Measurements from ENCODE around the gene CCDC61.

CCDC61 gene

DNA sequence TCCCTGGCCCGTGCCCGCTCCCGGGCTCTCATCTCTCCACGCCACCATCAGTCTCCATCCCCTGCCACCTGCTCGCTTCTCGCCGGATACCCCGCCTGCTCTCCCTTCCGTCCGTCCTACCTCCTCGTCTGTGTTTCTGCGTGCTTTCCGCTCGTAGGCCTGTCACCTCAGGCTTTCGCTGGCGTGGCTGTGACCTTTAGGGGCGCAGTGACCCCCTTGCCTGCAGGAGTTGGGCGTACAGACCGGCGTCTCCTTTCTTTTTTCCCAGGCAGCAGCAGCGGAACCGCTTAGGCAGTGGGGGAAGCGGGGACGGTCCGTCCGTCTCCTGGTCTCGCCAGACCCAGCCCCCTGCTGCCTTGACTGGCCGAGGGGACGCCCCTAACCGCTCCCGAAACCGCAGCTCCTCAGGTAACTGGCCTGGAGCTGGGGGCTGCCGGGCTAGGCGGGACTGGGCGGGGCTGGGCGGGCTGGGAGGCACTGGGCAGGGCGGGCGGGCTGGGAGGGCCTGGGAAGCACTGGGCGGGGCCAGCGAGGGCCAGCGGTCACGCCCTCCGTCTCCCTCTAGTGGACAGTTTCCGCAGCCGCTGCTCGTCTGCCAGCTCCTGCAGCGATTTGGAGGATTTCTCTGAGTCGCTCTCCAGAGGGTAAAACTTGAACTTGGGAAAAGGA is 21.3 kb downstream of the CCDC61 start:
- peak; percentile 65 to 80 for DNase-seq

DNA sequence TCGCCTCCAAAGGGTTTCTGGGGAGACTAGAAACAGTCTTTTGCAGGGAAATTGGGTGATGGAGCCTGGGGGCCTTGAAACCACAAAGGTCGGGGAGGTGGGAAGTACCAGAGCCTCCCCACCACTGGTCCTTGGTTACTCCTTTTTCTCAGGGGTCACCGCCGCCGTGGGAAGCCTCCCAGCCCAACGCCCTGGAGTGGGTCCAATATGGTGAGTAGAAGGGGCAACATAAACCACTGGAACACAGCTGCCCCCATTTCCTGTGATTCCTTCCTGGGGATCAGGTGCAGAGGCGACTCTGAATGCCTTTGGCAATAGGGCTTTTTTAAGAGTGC is 21.8 kb downstream of the CCDC61 start:
- no peak for DNase-seq

DNA sequence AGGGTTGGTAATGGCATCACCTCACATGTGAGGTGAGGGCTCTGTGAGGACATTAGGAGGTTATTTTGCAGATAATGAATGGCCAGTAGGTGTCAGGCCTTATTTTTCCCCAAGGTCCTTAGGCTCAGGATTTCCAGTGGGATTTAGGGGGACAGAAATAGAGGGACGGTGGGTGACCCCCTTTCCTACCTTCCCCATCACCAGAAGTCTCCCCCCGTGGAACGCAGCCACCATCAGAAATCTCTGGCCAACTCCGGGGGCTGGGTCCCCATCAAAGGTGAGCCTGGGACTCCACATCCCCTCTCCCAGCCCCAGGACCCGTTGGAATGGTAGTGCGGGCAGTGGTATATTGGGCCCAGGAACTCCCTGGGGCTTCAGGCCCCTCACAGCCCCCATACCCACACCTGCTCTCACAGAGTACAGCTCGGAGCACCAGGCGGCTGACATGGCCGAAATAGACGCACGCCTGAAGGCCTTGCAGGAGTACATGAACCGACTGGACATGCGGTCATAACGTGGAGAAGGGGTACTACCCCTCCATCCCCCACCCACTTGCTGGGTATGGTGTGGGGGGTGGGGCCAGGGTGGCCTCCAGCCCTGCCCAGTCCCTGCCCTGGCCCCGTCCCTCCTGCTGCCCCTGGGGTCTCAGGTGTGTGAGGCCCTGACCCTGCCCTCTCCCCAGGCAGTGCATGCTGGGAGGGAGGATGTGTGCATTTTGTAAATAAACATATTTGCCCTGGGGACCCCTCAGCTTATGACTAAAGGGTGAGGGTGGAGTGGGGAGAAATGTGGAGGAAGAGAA is 22.8 kb downstream of the CCDC61 start:
- DNase-seq: no peak

DNA sequence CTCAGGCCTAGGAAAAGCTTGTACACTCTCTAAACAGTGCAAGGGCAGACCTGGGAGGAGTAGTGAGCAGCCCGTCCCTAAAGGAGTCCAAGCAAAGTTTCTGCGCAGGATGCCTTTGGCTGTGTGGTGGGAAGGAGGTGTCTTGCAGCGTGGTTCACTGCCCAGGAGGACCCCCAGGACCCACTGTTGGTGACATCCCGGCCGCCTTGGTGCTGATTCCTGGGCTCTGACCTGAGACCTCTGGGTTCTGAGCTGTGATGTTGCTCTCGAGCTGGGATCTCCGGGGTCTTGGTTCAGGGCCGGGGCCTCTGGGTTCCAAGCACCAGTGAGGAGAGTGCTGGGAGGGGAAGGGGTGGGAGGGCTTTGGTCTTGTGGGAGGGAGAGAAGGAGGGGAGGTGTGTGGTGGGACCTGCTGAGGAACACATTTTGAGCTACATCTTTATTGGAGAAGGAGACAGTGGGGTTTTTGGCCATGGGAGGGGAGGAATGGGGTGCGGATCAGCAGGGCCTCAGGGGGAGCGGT is 23.5 kb downstream of the CCDC61 start:
- DNase-seq: no peak

DNA sequence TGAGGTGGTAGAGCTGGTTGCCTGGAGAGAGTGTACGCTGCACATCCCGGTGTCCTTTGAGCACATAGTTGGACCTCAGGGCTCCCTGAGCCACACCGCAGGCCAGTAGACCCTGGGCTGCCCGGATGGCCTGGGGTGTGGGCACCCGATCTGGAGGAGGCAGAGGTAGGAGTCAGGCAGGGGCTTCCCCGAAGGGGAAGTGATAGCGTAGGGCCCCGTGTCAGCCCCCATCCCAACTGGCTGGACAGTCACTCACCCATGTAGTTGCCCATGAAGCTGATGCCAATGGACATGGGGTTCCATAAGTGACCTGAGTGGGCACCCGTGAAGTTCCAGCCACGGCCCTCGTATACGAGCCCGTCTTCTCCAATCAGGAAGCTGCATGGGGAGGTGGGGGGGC is 24.0 kb downstream of the CCDC61 start:
- no peak for DNase-seq

DNA sequence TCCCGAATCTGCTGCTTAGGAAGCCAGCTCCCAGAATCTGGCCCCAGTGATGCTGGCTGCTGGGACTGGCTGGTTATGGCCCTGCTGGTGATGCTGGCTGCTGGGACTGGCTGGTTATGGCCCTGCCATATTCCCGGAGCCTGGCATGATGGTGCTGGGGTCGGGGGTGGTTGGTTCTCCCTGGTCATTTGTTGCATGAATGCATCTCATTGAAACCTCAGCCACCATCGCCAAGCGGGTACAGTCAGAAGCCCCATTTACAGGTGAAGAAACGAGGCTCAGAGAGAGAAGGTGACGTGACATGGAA is 25.5 kb downstream of the CCDC61 start:
- DNase-seq: no peak

DNA sequence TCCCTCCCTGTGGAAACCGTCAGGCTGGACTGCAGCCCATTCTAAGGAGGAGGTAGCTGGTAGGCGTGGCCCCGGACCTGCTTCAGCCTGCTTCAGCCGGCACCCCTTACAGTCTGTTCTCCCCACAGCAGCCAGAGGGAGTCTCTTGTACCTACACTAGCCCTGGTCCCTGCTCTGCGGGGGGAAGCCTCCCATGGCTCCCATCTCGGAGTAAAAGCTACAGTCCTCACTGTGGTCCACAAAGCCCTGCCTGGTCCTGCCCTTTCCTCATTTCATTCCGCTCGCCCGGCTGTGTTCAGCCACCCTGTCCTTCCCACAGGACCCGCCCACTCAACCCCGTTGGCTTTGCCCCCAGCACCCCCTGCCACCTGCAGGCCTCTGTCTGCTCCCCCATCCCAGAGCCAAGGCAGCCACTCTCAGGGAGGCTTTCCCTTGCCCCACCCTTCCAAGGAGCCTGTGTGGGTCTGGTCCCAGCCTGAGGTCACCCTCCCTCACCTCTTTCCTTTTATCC is 26.3 kb downstream of the CCDC61 start:
- DNase-seq: no peak

DNA sequence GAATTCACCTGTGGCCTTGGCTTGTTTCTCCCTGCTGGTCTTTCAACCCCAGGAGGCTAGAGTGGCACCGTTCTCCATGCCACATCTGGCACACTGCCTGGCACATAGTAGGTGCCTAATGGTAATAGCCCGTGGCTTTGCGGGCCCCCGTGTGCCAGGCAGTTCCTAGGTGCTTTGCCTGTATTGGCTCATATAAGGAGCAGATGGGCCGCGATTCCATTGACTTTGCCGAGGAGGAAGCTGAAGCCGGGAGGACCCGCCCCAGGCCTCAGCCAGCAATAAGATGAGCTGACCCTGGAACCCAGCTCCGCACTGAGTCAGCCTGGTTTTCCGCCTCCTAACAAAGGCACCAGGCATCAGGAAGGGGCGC is 26.8 kb downstream of the CCDC61 start:
- no peak for DNase-seq

DNA sequence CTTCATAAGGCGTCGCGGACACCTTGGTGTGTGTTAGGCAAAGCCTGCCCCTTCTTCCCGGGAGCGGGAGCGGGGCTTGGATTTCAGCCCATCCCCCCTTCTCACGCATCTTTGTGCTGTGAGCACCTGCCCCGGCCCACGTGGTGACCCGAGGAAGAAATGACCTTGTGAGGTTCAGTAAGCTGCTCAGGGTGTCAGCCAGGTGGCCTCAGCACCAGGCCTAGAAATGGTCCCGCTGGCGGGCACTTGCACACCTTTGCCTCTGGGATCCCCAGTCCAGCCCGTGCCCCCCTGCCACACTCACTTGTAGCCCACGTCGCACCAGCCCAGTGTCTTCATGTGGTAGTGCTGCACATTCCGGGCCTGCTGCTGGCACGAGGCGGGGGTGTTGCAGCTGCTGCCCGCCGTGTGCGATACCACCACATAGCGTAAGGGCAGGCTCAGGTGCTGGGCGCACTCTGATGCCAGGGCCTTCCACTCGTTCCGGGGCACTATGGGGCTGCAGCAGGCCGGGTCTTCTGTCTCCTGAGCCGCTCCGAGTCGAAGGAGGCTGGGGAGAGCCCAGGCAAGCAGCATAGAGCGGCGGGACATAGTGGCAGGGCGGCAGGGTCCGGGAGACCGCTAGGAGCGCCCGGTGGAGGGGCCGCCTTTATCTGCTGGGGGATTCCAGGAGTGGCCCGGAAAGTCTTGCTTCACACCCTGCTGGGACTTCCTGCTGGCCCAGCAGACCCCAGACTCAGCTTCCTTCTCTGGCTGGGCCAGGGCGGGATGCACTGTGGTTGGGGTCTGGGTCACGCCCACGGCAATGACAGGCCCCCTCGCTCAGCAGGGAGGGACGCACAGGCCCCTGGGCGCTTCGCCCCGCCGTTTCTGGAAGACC is 27.4 kb downstream of the CCDC61 start, which contains the start of gene PGLYRP1:
Gene PGLYRP1, minus strand, starts transcription at position 623 of the 880 bp plus-strand sequence. Its CDS starts 32 bp downstream, at position 591.
- DNase-seq: no peak

DNA sequence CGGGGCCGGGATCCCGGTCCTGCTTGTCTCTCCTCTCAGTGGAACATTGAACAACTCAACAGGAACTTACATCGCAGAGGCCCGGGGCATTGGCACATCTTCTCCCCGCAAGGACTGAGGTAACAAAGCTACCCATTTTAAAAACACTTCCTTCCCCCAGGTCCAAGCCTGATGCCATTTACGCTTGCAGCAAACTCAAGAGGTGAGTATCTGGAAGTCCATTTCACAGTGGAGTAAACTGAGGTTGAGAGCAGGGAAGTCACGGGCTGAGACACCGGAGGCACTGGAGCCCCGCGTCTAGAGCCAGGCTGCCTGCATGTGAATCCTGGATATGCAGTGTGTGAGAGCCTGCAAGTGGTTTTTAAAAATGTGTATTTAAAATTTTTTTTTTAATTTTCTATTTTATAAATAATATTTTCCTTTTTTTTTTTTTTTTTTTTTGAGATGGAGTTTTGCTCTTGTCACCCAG is 28.1 kb downstream of the CCDC61 start:
- DNase-seq: no peak

DNA sequence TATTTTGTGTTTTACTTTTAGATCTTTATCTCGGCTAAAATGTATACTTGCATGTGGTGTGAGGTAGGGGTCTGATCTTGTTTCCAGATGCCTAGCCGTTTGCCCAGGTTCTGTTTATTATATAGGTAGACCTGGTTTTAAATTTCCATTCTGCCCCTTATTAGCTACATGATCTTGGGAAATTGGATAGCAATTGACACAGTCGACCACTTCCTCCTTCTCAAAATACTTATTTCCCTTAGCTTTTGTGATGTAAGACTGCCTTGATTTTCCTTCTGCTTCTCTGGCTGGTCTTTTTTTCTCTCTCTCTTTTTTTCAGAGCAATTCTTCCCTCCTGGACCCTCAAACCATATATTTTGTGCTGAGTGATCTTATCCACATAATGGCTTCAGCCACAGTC is 30.6 kb downstream of the CCDC61 start:
- DNase-seq: no peak

DNA sequence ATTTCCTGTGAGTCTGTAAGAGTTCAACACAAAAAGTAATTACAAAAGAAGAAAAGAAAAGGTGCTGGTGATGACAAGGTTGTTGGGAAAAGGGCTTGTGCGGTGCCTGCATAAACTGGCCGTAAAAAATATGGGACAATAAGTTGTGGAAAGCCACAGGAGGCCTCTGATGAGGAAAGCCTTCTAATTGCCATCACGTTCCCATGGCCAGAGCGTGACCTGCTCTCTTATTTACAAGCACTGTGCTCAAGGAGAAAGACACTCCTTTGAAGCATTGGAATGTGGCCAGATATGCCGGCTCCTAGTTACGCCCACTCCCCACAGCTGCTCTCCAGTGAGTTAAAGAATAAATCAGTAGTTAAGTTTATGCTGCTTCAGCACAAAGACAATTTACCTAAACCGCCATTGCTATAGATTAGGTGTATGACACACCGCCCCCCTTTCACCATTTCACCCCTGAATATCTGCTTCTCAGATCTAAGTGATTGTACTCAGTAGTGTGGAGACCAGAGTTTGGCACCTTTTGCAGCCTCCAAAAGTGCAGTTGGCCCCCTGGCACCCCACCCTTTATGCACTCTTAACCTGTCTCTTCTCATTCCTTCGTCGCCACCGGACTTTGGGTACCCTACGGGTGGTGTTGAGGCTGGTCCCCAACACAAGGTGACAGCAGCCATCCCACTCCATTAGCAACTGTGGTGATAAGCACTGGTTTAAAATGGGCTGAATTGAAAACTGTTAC is 35.7 kb downstream of the CCDC61 start:
- no peak for DNase-seq

DNA sequence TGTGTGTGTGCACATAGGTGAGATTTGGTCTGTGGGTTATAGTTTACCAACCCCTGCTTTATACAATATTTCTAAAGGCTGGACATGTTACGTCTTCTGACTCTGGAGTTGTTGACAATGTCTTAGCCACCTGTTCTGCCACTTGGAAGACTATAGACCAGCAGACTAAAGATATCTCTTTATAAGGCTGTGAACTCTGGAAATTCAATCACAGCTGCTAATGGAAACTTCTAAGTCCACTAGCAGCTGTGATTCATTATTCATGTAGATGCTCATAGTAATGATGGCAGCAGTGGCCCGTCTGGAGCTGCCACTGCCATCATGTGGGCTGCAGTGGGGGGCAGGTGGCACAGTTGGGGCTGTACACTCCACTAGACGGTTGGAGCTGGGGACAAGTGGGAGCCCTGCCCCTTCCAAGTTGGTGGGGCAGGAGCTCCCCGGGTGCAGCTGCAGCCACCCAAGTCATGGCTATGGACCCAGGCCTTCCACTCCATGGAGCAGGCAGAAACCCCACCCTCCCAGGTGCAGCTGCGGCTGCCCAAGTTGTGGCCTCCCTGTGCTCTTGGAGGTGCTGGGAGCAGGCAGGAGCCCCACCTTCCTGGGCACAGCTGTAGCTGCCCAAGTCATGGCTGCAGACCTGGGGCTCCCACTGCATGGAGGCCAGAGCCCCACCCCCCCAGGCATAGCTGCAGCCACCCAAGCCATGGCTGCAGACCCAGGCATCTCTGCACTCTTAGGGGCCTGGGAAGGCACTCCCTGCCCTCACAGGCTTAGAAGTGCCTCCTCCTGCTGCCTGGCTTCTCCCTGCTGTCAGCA is 36.7 kb downstream of the CCDC61 start:
- DNase-seq: no peak

DNA sequence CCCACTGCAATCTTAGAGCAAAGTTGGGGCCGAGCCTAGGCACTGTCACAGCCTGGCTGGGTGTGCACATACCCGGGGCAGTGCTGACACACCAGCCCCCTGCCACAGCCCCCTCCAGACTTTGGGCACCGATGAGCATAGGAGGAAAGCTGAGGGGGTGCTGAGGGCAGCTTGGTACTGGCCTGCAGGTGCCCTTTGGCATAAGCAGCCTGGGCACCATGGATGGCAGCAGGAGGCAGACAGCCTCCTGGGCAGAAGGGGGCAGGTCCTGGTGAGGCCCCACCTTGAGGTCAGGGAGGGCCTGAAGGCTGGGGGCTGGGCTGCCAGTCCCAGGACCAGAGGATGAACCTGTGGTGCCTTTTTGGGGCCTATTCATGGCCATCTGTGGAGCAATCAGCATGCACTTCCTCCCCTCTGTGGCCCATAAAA is 37.3 kb downstream of the CCDC61 start:
- no peak for DNase-seq

DNA sequence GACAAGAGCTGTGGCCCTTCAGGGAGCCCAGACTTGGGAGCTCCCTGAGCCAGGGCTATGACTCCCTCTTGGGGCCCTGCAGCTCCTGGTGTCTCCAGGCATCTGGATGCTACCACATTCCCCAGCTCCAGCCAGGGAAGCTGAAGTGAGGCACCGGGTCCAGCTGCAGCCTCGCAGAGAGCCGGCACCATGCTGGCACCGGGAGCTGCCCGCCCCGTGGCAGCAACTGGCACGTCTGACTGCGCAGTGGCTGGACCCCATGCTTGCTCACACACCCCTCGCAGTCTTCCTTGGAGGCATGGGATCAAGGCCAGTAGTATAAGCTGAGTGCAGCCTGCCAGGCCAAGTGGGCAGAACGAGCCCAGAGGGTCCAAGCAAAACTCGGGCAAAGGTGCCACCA is 38.1 kb downstream of the CCDC61 start:
- DNase-seq: no peak

DNA sequence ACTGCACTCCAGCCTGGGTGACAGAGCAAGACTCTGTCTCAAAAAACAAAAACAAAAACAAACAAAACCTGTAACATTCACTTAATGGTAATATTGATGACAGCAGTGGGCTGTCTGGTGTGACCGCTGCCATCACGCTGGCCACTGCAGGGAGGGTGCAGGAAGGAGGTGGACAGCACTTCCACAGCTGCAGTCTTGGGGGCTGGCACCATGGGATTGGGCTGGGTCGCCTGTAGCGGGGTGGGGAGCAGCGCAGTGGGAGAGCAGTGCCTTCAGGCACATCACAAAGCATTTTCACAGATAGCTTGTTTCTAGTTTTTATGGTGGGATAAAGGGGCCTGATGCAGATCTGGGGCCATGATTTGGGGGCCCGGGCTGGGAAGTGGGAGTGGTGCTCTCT is 40.3 kb downstream of the CCDC61 start:
- no peak for DNase-seq

DNA sequence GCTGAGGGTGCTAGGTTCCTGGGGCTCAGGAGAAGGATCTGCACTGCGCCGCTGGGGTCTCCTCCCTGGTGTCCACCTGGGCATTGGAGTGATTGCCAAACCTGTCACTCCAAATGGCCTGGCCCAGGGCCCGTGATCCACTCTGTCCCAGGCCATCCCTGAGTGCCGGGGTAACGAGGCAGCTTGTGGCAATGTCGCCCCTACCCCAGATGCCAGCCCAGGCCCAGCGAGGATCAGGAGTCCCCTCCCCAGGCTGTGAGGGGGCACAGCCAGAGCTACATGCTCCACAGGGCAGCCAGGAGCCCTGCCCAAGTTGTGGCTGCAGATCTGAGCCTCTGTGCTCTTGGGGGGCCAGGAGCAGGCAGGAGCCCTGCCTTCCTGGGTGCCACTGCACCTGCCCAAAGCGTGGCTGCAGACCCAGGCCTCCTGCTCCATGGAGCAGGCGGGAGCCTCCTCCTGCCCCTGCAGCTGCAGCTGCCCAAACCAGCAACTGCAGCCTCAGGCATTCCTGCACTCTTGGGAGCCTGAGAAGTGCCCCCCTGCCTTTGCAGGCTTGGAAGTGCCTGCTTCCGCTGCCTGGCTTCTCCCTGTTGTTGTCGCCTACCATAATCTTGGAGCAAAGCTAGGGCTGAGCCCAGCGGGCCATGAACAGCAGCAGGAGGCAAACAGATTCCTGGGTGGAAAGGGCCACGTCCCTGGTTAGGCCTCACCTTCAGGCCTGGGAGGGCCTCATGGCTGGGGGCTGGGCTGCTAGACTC is 40.9 kb downstream of the CCDC61 start:
- no peak for DNase-seq

DNA sequence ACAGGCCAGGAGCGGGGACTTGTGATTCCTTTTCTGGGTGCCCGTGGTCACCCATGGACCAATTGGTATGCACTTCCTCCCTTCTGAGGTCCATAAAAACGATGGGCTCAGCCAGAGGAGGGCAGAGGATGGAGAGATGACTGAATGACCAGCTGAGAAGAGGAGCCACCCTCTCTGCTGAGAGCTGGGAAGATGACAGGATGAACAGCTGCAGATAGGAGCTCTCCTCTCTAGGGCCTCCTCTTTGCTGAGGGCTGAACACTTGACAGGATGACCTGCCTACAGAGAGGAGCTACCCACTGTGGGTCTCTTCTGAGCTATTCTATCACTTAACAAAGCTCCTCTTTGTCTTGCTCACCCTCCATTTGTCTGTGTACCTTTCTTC is 41.5 kb downstream of the CCDC61 start:
- no peak for DNase-seq

DNA sequence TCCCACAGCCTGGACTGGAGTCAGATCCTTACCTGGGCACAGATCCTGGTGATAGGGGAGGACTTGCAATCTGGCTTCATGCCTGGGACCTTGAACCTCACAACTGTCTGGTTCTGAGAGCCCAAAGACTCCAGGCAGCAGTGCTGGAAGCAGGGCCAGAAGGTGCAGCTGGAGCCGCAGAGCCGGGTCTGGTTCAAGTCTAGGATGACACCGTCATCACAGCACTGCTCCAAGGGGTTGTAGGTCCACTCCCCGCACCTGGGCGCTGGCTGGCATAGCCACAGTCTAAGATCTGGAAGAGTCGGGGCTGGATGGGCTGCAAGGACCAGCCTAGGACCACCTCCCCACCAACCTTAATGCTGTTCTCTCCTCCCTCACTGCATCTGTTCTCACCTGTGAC is 44.9 kb downstream of the CCDC61 start:
- DNase-seq: no peak

DNA sequence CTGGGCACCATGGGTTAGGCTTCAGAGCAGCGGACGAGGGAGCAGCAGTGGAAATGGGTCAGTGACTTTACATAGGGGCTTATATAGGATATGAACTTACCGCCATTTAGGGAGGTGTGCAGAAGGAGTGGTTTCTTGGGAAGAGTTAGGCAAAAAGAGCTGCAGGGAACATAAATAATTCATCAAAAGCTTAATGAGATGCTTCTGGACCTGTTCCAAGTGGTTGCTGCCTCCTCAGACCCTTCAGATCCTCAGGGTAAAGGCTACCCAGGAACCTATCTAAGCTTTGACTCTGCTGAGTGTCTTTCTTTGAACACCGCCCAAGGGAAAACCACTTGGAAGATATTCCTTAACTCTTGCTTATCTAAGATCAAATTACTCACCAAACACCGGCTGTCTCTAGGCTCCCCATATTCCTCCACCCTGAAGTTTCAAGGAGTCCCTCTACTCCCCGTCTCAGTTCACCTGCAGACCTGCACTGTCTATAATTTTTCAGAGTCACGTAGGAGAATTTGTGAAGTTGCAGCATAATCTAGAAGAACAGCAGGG is 45.8 kb downstream of the CCDC61 start, which contains the start of gene IGFL4:
Gene IGFL4, minus strand, starts transcription at position 51 of the 549 bp plus-strand sequence. Its CDS starts 40 bp downstream, at position 11.
- DNase-seq: no peak

All from NCI-H2081 (cell line).